ENCODE results near the gene CLPX. TPM values are rescaled to one million over a fixed set of nuclear protein-coding genes. Genes with fewer than 3 reads are reported as not detected.

The CLPX gene
- total RNA-seq, 1 donor from 2014 or later: 42.2 TPM

DNA sequence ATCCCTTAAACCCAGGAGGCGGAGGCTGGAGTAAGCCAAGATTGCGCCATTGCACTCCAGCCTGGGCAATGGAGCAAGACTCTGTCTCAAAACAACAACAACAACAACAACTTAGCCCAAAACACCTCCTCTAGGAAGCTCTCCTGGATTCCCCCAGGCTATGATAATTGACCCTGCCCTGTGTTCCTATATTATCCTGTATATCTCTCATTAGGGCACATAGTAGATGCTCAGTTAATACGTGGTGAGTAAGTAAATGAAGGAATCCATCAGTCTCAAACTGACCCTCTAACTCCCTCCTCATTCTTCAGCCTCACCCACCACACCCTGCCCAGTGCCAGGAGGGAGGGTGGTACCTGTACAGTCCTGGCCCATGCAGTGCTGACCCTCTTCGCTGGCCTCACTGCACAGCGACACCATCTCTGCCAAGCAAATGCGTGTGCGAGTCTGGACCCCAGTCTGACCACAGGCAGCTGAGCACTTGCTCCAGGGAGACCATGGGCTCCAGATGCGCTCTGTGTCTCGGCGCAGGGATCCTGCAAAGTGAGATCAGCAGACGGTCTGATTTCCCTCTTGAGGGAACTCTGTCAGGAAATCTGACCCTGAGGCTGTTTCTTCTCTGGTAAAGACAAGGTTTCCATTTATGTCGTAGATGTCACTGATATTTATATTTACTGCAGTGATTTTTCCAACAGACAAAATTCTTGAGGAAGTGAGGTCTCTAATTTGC lies 20.0 kb upstream of the CLPX start:
- Mint-ChIP-seq H3K4me1 (no peaks in the 10 kb centered on the region), H3K27me3 (ENCODE audit: low read depth) (no peaks in the 10 kb centered on the region), H3K36me3 (ENCODE audit: low read depth) (no peaks in the 10 kb centered on the region), H3K9me3 (no peaks in the 10 kb centered on the region), H3K27ac (ENCODE audit: unreplicated experiment) (peak overlapping the region; percentile 78), H3K4me3 (no peak overlapping the region)
- TF ChIP-seq, protein P1, sequence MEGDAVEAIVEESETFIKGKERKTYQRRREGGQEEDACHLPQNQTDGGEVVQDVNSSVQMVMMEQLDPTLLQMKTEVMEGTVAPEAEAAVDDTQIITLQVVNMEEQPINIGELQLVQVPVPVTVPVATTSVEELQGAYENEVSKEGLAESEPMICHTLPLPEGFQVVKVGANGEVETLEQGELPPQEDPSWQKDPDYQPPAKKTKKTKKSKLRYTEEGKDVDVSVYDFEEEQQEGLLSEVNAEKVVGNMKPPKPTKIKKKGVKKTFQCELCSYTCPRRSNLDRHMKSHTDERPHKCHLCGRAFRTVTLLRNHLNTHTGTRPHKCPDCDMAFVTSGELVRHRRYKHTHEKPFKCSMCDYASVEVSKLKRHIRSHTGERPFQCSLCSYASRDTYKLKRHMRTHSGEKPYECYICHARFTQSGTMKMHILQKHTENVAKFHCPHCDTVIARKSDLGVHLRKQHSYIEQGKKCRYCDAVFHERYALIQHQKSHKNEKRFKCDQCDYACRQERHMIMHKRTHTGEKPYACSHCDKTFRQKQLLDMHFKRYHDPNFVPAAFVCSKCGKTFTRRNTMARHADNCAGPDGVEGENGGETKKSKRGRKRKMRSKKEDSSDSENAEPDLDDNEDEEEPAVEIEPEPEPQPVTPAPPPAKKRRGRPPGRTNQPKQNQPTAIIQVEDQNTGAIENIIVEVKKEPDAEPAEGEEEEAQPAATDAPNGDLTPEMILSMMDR (conservative IDR thresholded peaks at IDR 0.05): no peak
- no peak for DNase-seq (ENCODE audit: low read depth, low spot score)

DNA sequence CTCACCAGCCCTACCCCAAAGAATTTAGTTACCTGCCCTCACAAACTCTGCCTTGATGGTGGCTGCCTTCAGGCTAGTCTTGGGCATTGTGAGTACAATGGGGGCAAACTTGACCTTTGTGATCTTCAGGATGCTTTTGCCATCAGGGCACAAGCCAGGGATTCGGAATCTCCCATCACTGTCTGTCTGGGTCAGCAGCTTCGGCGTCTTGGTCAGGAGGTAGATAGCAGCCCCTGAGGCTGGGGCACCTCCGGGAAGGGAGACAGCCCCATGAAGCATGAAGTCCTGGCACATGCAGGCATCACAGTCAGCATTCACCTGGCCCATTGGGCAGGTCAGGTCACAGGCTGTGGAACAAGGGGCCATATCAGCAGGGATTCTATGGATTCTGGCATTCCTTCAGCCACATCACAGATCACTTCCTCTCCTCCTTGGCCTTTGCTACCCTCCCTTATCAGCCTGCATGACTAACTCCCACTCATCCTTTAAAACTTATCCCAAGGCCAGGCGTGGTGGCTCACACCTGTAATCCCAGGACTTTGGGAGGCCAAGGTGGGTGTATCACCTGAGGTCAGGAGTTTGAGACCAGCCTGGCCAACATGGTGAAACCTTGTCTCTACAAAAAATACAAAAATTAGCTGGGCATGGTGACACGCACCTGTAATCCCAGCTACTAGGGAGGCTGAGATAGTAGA lies 19.2 kb upstream of the CLPX start:
- H3K4me1 Mint-ChIP-seq: no peaks in the 10 kb centered on the region
- TF ChIP-seq, protein P1 (conservative IDR thresholded peaks at IDR 0.05): no peak
- H3K27me3 Mint-ChIP-seq (ENCODE audit: low read depth): no peaks in the 10 kb centered on the region
- no peak for DNase-seq (ENCODE audit: low read depth, low spot score)
- no peak overlapping the region for H3K4me3 Mint-ChIP-seq
- no peaks in the 10 kb centered on the region for H3K9me3 Mint-ChIP-seq
- no peak overlapping the region for H3K27ac Mint-ChIP-seq (ENCODE audit: unreplicated experiment)
- H3K36me3 Mint-ChIP-seq (ENCODE audit: low read depth): no peaks in the 10 kb centered on the region

DNA sequence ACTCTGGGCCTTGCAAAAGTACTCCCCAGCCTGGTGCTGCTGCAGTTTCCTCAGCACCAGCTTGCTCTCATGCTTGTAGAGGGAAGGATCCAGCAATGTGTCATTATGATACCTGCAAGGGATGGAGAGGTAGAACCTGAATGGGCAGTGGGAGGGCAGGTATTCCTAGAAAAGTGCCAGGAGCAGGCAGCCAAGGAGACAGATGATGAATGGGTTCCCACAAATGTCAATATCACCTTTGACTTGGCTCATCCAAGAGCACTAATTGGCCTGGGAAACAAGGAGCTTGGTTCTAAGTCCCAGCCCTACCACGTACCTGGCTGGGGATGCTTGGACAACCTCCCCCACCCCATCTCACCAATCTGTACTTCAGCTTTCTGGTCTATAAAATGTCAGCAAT lies 16.8 kb upstream of the CLPX start:
- H3K36me3 Mint-ChIP-seq (ENCODE audit: low read depth): no peaks in the 10 kb centered on the region
- TF ChIP-seq, protein P1 (conservative IDR thresholded peaks at IDR 0.05): no peak
- H3K27ac Mint-ChIP-seq (ENCODE audit: unreplicated experiment): no peak overlapping the region
- no peak overlapping the region for H3K4me3 Mint-ChIP-seq
- H3K27me3 Mint-ChIP-seq (ENCODE audit: low read depth): no peaks in the 10 kb centered on the region
- no peak for DNase-seq (ENCODE audit: low read depth, low spot score)
- H3K9me3 Mint-ChIP-seq: no peaks in the 10 kb centered on the region
- H3K4me1 Mint-ChIP-seq: no peaks in the 10 kb centered on the region

DNA sequence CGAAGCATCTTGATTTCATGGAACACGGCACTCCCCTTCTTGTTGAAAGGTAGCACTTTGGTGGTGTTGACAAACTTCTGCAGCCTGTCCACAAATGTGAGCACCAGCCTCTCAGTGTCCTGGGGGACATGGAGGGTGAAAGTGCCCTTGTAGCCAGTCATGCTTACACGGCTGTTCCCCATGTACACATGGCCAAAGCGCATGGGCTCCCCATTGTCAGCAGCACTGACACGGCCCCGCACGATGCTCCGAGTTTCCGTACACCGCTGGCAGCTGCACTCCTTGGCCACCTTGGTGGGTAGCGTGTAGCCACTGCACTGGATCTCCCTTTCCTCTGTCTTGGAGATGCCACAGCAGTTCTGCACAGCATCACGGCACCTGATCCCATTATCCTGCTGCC lies 13.4 kb upstream of the CLPX start:
- no peak for DNase-seq (ENCODE audit: low read depth, low spot score)
- Mint-ChIP-seq H3K4me3 (no peak overlapping the region), H3K9me3 (no peaks in the 10 kb centered on the region), H3K36me3 (ENCODE audit: low read depth) (no peaks in the 10 kb centered on the region), H3K27me3 (ENCODE audit: low read depth) (no peaks in the 10 kb centered on the region), H3K4me1 (no peaks in the 10 kb centered on the region), H3K27ac (ENCODE audit: unreplicated experiment) (no peak overlapping the region)
- TF ChIP-seq, protein P1 (conservative IDR thresholded peaks at IDR 0.05): no peak

DNA sequence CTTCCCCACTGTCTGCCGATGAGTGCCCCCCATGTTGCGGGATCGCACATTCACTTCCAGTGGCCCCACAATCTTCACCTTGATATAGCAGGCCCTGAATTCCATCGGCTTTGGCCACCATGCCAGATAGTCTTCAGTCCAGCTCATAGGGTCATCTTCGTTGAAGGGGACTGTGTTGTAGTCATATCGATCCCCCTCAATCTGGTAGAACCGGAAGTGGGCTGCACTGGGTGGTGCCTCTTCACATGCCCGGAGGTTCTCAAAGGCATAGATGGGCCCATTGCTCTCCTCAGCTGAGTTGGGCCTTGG lies 12.1 kb upstream of the CLPX start:
- Mint-ChIP-seq H3K27me3 (ENCODE audit: low read depth) (no peaks in the 10 kb centered on the region), H3K27ac (ENCODE audit: unreplicated experiment) (no peak overlapping the region), H3K4me1 (no peaks in the 10 kb centered on the region), H3K9me3 (no peaks in the 10 kb centered on the region), H3K36me3 (ENCODE audit: low read depth) (no peaks in the 10 kb centered on the region), H3K4me3 (no peak overlapping the region)
- TF ChIP-seq, protein P1 (conservative IDR thresholded peaks at IDR 0.05): no peak
- no peak for DNase-seq (ENCODE audit: low read depth, low spot score)

Data from neural crest cell (in vitro differentiated cells).